ENCODE data around the gene TBX21. TPM values are rescaled to one million over a fixed set of nuclear protein-coding genes. Genes with fewer than 3 reads are reported as not detected.
A peak's percentile ranks its signal among the peaks of the same experiment; 100 is the strongest.

Gene TBX21
- polyA plus RNA-seq (2012; ENCODE audit: insufficient read length, low read depth) = not detected

GRCh38 chr17:47733047-47733673, at the start of gene TBX21:
TSS of gene TBX21 (plus strand) at chr17:47733236. CDS start at chr17:47733455, 219 bp downstream.
- TF ChIP-seq SIN3A (IDR thresholded peaks at IDR 0.05; ENCODE audit: borderline replicate concordance, insufficient read depth, low read length) (no peak), FOXP2 (optimal IDR thresholded peaks at IDR 0.05; ENCODE audit: borderline replicate concordance, extremely low read depth, extremely low read length, insufficient read depth) (no peak)

GRCh38 chr17:47684025-47684424, 49.0 kb upstream of the TBX21 start:
- no peak for TF ChIP-seq FOXP2 (optimal IDR thresholded peaks at IDR 0.05; ENCODE audit: borderline replicate concordance, extremely low read depth, extremely low read length, insufficient read depth)
- TF ChIP-seq, protein P1, sequence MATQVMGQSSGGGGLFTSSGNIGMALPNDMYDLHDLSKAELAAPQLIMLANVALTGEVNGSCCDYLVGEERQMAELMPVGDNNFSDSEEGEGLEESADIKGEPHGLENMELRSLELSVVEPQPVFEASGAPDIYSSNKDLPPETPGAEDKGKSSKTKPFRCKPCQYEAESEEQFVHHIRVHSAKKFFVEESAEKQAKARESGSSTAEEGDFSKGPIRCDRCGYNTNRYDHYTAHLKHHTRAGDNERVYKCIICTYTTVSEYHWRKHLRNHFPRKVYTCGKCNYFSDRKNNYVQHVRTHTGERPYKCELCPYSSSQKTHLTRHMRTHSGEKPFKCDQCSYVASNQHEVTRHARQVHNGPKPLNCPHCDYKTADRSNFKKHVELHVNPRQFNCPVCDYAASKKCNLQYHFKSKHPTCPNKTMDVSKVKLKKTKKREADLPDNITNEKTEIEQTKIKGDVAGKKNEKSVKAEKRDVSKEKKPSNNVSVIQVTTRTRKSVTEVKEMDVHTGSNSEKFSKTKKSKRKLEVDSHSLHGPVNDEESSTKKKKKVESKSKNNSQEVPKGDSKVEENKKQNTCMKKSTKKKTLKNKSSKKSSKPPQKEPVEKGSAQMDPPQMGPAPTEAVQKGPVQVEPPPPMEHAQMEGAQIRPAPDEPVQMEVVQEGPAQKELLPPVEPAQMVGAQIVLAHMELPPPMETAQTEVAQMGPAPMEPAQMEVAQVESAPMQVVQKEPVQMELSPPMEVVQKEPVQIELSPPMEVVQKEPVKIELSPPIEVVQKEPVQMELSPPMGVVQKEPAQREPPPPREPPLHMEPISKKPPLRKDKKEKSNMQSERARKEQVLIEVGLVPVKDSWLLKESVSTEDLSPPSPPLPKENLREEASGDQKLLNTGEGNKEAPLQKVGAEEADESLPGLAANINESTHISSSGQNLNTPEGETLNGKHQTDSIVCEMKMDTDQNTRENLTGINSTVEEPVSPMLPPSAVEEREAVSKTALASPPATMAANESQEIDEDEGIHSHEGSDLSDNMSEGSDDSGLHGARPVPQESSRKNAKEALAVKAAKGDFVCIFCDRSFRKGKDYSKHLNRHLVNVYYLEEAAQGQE (IDR thresholded peaks at IDR 0.05; ENCODE audit: insufficient read depth in 1 of 2, low read depth in 2 of 2, low read length in 2 of 2) = no peak
- TF ChIP-seq POLR2AphosphoS5 (IDR thresholded peaks at IDR 0.05; ENCODE audit: low read depth, low read length) = no peak
- no peak for TF ChIP-seq SIN3A (IDR thresholded peaks at IDR 0.05; ENCODE audit: borderline replicate concordance, insufficient read depth, low read length)
- no peak for TF ChIP-seq TAF1 (IDR thresholded peaks at IDR 0.05; ENCODE audit: borderline replicate concordance, insufficient read depth, low read length)

GRCh38 chr17:47684535-47685193, 48.4 kb upstream of the TBX21 start:
- TF ChIP-seq, protein P1 (IDR thresholded peaks at IDR 0.05; ENCODE audit: insufficient read depth in 1 of 2, low read depth in 2 of 2, low read length in 2 of 2) = no peak
- no peak for TF ChIP-seq TAF1 (IDR thresholded peaks at IDR 0.05; ENCODE audit: borderline replicate concordance, insufficient read depth, low read length)
- 0 out of 2 replicates have a peak, but pooled peaks have one; percentile 33 for TF ChIP-seq POLR2AphosphoS5 (IDR thresholded peaks at IDR 0.05; ENCODE audit: low read depth, low read length)

DNA sequence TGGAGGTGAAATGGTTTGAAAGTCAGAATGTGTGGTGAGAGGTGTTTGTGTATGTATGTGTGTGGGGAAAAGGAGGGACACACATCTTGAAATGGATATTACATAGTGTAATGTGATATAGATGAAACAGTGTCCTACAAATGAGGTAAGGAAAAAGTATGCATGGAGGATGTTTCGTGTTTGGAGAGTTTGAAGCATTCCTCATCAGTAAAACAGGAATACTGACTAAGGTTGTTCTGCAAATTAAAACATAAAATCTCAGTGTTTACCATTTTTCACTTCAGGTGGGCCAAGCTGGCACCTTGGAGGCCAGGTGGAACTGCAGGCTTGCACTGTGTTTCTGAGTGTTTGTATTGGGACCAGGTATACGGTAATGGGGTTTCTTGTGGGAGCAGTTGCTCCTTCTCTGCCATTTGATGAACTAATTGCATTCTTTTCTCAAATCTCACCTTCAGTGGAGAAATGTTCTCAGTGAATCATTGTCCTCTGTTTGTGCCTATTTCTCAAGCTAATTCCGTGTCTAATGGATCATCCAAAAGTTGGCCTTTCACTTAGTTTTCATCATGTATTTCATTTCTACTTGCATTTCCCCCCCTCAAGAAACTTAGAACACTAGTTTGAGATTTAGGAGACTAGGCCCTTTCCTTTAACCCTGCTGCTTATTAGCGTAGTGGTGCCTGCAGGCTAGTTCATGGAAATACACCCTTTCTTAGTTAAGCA, 47.3 kb upstream of the TBX21 start:
- TF ChIP-seq POLR2AphosphoS5 (IDR thresholded peaks at IDR 0.05; ENCODE audit: low read depth, low read length) (peak; percentile 60), TAF1 (IDR thresholded peaks at IDR 0.05; ENCODE audit: borderline replicate concordance, insufficient read depth, low read length) (no peak)

DNA sequence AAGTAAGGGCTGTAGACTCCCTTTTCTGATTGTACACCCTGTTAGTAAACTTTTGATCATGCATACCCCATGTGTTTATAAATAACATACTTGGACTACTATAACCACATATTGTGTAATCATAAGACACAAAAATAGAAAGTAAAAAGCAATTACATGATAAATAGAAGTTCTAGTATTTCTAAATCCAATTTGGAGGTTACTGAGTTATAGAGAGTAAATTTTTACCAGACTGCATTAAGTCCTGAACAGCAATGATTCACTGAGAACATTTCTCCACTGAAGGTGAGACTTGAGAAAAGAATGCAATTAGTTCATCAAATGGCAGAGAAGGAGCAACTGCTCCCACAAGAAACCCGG, 46.8 kb upstream of the TBX21 start:
- no peak for TF ChIP-seq SIN3A (IDR thresholded peaks at IDR 0.05; ENCODE audit: borderline replicate concordance, insufficient read depth, low read length)
- no peak; the same call in 1 of the 2 replicates for TF ChIP-seq POLR2AphosphoS5 (IDR thresholded peaks at IDR 0.05; ENCODE audit: low read depth, low read length)
- TF ChIP-seq, protein P1 (IDR thresholded peaks at IDR 0.05; ENCODE audit: insufficient read depth in 1 of 2, low read depth in 2 of 2, low read length in 2 of 2) = no peak
- TF ChIP-seq TAF1 (IDR thresholded peaks at IDR 0.05; ENCODE audit: borderline replicate concordance, insufficient read depth, low read length) = no peak
- no peak for TF ChIP-seq FOXP2 (optimal IDR thresholded peaks at IDR 0.05; ENCODE audit: borderline replicate concordance, extremely low read depth, extremely low read length, insufficient read depth)
